RWPE2 (cell line): ENCODE measurements around the gene EFEMP2.
A peak's percentile ranks its signal among the peaks of the same experiment; 100 is the strongest.

Source experiments
- ATAC-seq: fragments of 200-7000 bp; cut with Tn5 transposase; 3 replicates; pipeline ENCODE4 v1.9.1; 2021; ENCODE audit warnings: low read depth
- DNase-seq: peaks from one replicate; pipeline ENCODE4 v3.0.0-alpha.2; 2020; ENCODE audit warnings: low spot score
- H3K27ac ChIP-seq: fragments of 450-650 bp; 2 replicates; pipeline ENCODE4 v1.5.1; 2017; ENCODE audit warnings: mild to moderate bottlenecking; ENCODE audit not compliant: poor library complexity, severe bottlenecking
- H3K27me3 ChIP-seq: fragments of 250-450 bp; sonication (Bioruptor Pico); 2 replicates; pipeline ENCODE4 v1.5.1; 2021; ENCODE audit warnings: mild to moderate bottlenecking, moderate library complexity; ENCODE audit not compliant: insufficient read depth, poor library complexity, severe bottlenecking
- H3K36me3 ChIP-seq: fragments of 250-450 bp; sonication (Bioruptor Pico); 2 replicates; pipeline ENCODE4 v1.5.1; 2020; ENCODE audit warnings: low read depth, mild to moderate bottlenecking, moderate library complexity
- H3K4me1 ChIP-seq: fragments of 250-450 bp; sonication (Bioruptor Pico); 2 replicates; pipeline ENCODE4 v1.5.1; 2021; ENCODE audit warnings: mild to moderate bottlenecking, moderate library complexity; ENCODE audit not compliant: insufficient read depth, poor library complexity, severe bottlenecking
- H3K4me3 ChIP-seq: fragments of 250-450 bp; sonication (Bioruptor Pico); 2 replicates; pipeline ENCODE4 v1.5.1; 2021; ENCODE audit warnings: mild to moderate bottlenecking, moderate library complexity; ENCODE audit not compliant: severe bottlenecking
- H3K9me3 ChIP-seq: fragments of 250-450 bp; sonication (Bioruptor Pico); 2 replicates; pipeline ENCODE4 v1.5.1; 2021; ENCODE audit warnings: mild to moderate bottlenecking, moderate library complexity; ENCODE audit not compliant: severe bottlenecking
- CTCF ChIP-seq: fragments of 450-650 bp; IDR thresholded peaks from one replicate; pipeline ENCODE4 v1.5.1; 2017; ENCODE audit warnings: mild to moderate bottlenecking, moderate library complexity; ENCODE audit not compliant: poor library complexity, severe bottlenecking

Gene EFEMP2

DNA sequence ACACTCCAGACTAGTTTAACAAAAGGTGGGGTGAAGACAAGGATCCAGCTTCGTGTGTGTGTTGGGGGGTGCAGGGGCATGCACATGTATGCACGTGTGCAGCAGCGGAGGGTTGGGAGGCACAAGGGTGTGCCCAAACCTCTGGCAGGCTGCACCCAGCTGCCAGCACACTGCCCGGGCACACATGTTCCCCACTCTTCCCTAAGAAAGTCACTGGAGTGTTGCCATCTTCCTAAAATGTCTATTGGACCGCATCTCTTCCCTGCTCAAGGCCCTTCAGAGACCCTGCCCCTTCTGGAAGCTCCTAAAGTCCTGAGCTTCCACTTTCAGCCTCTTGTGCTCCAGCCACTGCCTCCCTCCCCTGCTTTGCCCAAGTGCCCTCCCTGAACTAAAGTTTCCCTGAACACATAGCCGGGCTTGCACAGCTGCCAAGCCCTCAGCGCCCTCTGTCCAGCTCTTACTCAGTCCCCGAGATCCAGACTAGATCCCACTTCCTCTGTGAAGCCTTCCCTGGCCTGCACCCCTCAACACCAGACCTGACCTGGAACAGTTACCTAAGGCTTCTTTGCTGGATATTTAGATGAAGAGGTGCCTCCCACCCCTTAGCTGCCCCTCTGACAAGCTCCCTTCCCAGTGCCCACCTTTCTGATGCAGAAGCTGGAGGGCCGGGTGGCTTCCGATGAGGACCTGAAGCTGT lies 20.6 kb downstream of the EFEMP2 start:
- no peaks in the 10 kb centered on the region for H3K9me3 ChIP-seq
- no peak for TF ChIP-seq CTCF
- no peak overlapping the region for H3K27ac ChIP-seq
- no peaks in the 10 kb centered on the region for H3K4me1 ChIP-seq
- ATAC-seq: peak; percentile 11
- H3K27me3 ChIP-seq: no peaks in the 10 kb centered on the region
- H3K4me3 ChIP-seq: no peak overlapping the region
- DNase-seq: no peak
- peaks cover 41% of the 10 kb centered on the region for H3K36me3 ChIP-seq

- TF ChIP-seq CTCF: peak; percentile 31
- Histone ChIP-seq H3K27me3 (no peaks in the 10 kb centered on the region), H3K27ac (no peak overlapping the region), H3K4me1 (no peaks in the 10 kb centered on the region), H3K36me3 (peaks cover 33% of the 10 kb centered on the region), H3K4me3 (no peak overlapping the region), H3K9me3 (no peaks in the 10 kb centered on the region)
- DNase-seq (no peak), ATAC-seq (peak; percentile 3)
Observed at GRCh38 chr11:65851083-65851579, 21.5 kb downstream of the EFEMP2 start.

- no peak for TF ChIP-seq CTCF
- Histone ChIP-seq H3K27ac (no peak overlapping the region), H3K36me3 (peaks cover 26% of the 10 kb centered on the region), H3K27me3 (no peaks in the 10 kb centered on the region), H3K9me3 (no peaks in the 10 kb centered on the region), H3K4me1 (no peaks in the 10 kb centered on the region), H3K4me3 (no peak overlapping the region)
- ATAC-seq: peak; percentile 7
- DNase-seq: peak; percentile 53
Observed at GRCh38 chr11:65850217-65851082, 22.1 kb downstream of the EFEMP2 start.

GRCh38 chr11:65849771-65850216 lies 22.8 kb downstream of the EFEMP2 start:
- Histone ChIP-seq H3K9me3 (no peaks in the 10 kb centered on the region), H3K27me3 (no peaks in the 10 kb centered on the region), H3K4me1 (no peaks in the 10 kb centered on the region), H3K36me3 (peaks cover 22% of the 10 kb centered on the region), H3K4me3 (no peak overlapping the region), H3K27ac (no peak overlapping the region)
- ATAC-seq: peak; percentile 0; the same call in 1 of the 3 replicates
- no peak for TF ChIP-seq CTCF
- peak; percentile 51 for DNase-seq
